Lower leg skin (tissue), 4 donors: ENCODE measurements around the gene SYT8. TPM values are rescaled to one million over a fixed set of nuclear protein-coding genes. Genes with fewer than 3 reads are reported as not detected.

Experiments used
- DNase-seq, 2 donors: peaks; one replicate each; pipeline ENCODE4 v3.0.0-alpha.2; 2019; ENCODE audit warnings: low spot score in 2 of 2
- H3K4me3 ChIP-seq: fragments of 200-600 bp; sonication (generic); 2 replicates; pipeline ENCODE4 v1.5.1; 2017; ENCODE audit warnings: mild to moderate bottlenecking, low read depth; ENCODE audit not compliant: poor library complexity, severe bottlenecking
- POLR2A ChIP-seq, 2 donors: fragments of 450-650 bp; IDR thresholded peaks; one replicate each; pipeline ENCODE4 v1.6.1; 2016 to 2017; ENCODE audit warnings: antibody characterized with exemption in 2 of 2, mild to moderate bottlenecking in 1 of 2, moderate library complexity in 1 of 2
- WGBS, 2 donors: methylation state at CpG; one replicate each; pipeline ENCODE4 v1.1.5; 2018; 5-methylcytosine and 5-hydroxymethylcytosine counted together
- intact Hi-C: fragments of 100-400 bp; cut with DNase I; formaldehyde crosslinking; loops from one replicate; pipeline ENCODE4 v1.15.0; 2023; ENCODE audit warnings: low total_unique reads
- total RNA-seq, 4 donors: library from RNA; depleted of rRNA; stranded (reverse); fragments of >200 nt; gene quantifications; one replicate each; pipeline ENCODE4 v1.1.0, GENCODE V29; 2016
- TF ChIP-seq, protein P1 (sequence below), 3 donors: fragments of 450-650 bp; IDR thresholded peaks; one replicate each; pipeline ENCODE4 v1.5.1; 2016; ENCODE audit warnings: antibody characterized with exemption in 3 of 3, mild to moderate bottlenecking in 3 of 3, moderate library complexity in 2 of 3

Gene SYT8
- total RNA-seq, 4 donors from 2014 or later: 74.1 to 177 (median 106) TPM

DNA sequence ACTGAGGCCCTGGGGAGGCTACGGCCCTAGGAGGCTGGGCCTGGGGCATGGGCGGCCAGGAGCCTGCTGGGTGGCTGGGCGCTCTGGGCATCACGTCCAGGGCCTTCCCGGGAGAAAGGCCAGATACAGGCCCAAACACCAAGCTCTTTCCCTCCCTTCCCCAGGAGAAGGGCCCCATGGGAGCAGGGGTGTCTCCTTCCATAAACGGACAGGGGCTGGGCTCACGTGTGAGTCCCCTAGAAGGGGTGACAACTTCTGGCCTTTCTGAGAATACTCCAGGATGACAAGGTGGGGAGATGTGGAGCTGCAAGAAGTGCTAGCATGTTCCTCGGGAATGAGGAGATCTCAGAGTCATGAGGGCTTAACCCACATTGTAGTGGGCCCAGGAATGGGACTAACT lies 19.5 kb upstream of the SYT8 start:
- no peak overlapping the region for H3K4me3 ChIP-seq
- intact Hi-C loops: no loop called here
- DNase-seq: no peak
- TF ChIP-seq, protein P1, sequence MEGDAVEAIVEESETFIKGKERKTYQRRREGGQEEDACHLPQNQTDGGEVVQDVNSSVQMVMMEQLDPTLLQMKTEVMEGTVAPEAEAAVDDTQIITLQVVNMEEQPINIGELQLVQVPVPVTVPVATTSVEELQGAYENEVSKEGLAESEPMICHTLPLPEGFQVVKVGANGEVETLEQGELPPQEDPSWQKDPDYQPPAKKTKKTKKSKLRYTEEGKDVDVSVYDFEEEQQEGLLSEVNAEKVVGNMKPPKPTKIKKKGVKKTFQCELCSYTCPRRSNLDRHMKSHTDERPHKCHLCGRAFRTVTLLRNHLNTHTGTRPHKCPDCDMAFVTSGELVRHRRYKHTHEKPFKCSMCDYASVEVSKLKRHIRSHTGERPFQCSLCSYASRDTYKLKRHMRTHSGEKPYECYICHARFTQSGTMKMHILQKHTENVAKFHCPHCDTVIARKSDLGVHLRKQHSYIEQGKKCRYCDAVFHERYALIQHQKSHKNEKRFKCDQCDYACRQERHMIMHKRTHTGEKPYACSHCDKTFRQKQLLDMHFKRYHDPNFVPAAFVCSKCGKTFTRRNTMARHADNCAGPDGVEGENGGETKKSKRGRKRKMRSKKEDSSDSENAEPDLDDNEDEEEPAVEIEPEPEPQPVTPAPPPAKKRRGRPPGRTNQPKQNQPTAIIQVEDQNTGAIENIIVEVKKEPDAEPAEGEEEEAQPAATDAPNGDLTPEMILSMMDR (IDR thresholded peaks at IDR 0.05): no peak
- no peak for TF ChIP-seq POLR2A (IDR thresholded peaks at IDR 0.05)
- 87 to 94% methylated on average over 8 of the region's 8 CpGs for WGBS, 2 donors

DNA sequence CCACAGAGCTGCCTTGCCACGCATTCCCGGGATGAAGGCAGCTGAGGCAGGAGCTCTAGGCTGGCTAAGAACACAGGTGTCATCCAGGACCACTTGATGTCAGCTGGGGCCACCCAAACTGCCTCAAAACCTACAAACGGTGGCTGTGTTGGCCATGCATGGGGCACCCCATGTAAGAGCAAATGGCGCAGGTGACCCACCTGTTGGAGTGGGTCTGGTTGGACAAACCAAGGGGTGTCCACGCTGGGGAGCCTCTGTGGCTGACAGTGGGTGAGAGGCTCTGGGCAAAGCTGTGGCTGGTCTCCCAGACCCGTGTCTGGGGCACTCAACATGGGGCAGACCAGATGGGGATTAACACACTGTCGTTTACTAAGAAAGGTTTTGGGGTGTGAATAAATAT lies 19.0 kb upstream of the SYT8 start:
- WGBS, 2 donors: 88% methylated on average over 7 of the region's 7 CpGs
- peak in 1 of 2 donors; percentile 56 for DNase-seq
- TF ChIP-seq, protein P1 (IDR thresholded peaks at IDR 0.05): no peak
- no peak for TF ChIP-seq POLR2A (IDR thresholded peaks at IDR 0.05)
- intact Hi-C loops: no loop called here
- no peak overlapping the region for H3K4me3 ChIP-seq

DNA sequence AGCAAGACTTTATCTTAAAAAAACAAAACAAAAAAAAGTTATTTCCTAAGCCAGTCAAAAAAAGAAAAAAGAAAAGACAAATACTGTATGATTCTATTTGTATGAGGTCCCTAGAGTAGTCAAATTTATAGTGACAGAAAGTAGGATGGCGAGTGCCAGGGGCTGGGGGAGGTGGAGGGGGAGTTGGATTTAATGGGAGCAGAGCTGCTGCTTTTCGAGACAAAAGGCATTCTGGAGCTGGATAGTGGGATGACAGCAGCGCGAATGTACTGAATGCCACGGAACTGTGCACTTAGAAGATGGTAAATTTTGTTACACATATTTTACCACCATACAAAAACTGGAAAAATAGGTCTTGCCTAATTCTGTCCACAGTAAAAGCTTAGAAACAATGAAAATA lies 17.8 kb upstream of the SYT8 start:
- intact Hi-C loops: no loop called here
- WGBS, 2 donors: 88 to 93% methylated on average over 5 of the region's 5 CpGs
- H3K4me3 ChIP-seq: no peak overlapping the region
- TF ChIP-seq POLR2A (IDR thresholded peaks at IDR 0.05): no peak
- TF ChIP-seq, protein P1 (IDR thresholded peaks at IDR 0.05): no peak
- DNase-seq: no peak

DNA sequence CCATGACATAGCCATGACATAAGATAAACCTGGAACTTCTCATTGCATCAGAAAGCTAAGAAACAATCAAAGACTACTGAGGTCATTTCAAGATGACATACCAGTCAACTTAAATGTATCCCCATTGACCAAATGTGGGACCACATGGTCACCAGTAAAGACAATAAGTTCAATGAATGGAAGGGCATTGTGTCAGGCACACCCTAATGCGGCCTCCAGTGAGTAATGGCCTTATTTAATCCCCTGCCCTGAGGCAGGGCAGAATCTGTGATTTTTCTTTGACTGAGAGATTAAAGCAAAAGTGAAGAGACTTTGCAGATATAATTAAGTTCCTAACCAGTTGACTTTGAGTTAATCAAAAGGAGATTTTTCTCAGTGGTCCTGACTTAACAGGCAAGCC lies 17.3 kb upstream of the SYT8 start:
- no peak overlapping the region for H3K4me3 ChIP-seq
- 65 to 67% methylated on average over 1 of the region's 1 CpG for WGBS, 2 donors
- intact Hi-C loops: no loop called here
- no peak for TF ChIP-seq POLR2A (IDR thresholded peaks at IDR 0.05)
- TF ChIP-seq, protein P1 (IDR thresholded peaks at IDR 0.05): no peak
- DNase-seq: no peak

DNA sequence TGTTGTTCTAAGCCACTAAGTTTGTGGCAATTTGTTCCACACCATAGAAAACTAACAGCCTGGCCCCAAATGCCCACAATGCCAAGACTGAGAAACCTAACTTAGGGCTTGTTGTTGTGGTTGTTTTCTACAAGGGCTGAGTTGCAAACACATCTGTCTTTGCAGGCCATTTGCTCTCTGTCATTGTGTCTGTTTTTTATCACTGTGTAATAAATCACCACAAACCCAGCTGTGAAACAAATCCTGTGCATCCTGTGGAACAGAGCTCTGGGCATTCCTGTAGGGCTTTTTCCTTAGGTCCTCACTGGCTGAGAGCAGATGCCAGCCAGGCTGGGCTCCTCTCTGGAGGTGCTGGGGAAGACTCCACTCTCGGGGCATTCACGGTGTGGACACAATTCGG lies 15.7 kb upstream of the SYT8 start:
- no peak overlapping the region for H3K4me3 ChIP-seq
- DNase-seq: no peak
- intact Hi-C loops: no loop called here
- TF ChIP-seq, protein P1 (IDR thresholded peaks at IDR 0.05): no peak
- no peak for TF ChIP-seq POLR2A (IDR thresholded peaks at IDR 0.05)
- WGBS, 2 donors: 37 to 79% methylated on average over 3 of the region's 3 CpGs
